ENCODE measurements around the gene NDST3.

Gene NDST3

GRCh38 chr4:118082182-118082581 lies 47.9 kb downstream of the NDST3 start:
- no peak for DNase-seq

GRCh38 chr4:118085700-118086099 lies 51.4 kb downstream of the NDST3 start:
- no peak for DNase-seq

GRCh38 chr4:118086344-118086743 lies 52.1 kb downstream of the NDST3 start:
- no peak for DNase-seq

- DNase-seq = no peak
Observed at GRCh38 chr4:118087366-118087765, 53.1 kb downstream of the NDST3 start.

GRCh38 chr4:118099106-118099505 lies 64.8 kb downstream of the NDST3 start:
- DNase-seq = no peak

GRCh38 chr4:118102195-118102594 lies 67.9 kb downstream of the NDST3 start:
- DNase-seq = no peak

- DNase-seq = no peak
Observed at GRCh38 chr4:118112117-118113046, 78.1 kb downstream of the NDST3 start.

GRCh38 chr4:118113220-118113619 lies 78.9 kb downstream of the NDST3 start:
- no peak for DNase-seq

GRCh38 chr4:118114720-118115119 lies 80.4 kb downstream of the NDST3 start:
- DNase-seq = no peak

GRCh38 chr4:118120120-118120760 lies 86.0 kb downstream of the NDST3 start:
- DNase-seq = no peak

- DNase-seq = no peak
Observed at GRCh38 chr4:118124997-118125396, 90.7 kb downstream of the NDST3 start.

GRCh38 chr4:118139241-118139640 lies 105.0 kb downstream of the NDST3 start:
- no peak for DNase-seq

GRCh38 chr4:118141240-118141639 lies 107.0 kb downstream of the NDST3 start:
- DNase-seq = no peak

GRCh38 chr4:118154649-118155048 lies 120.4 kb downstream of the NDST3 start:
- DNase-seq = no peak

GRCh38 chr4:118155516-118155915 lies 121.2 kb downstream of the NDST3 start:
- no peak for DNase-seq

- DNase-seq = no peak
Observed at GRCh38 chr4:118158763-118159375, 124.6 kb downstream of the NDST3 start.

- no peak for DNase-seq
Observed at GRCh38 chr4:118167306-118167705, 133.0 kb downstream of the NDST3 start.

GRCh38 chr4:118171381-118171780 lies 137.1 kb downstream of the NDST3 start:
- no peak for DNase-seq

- DNase-seq = no peak
Observed at GRCh38 chr4:118173126-118173525, 138.8 kb downstream of the NDST3 start.

- DNase-seq = no peak
Observed at GRCh38 chr4:118173956-118174725, 139.9 kb downstream of the NDST3 start.

- no peak for DNase-seq
Observed at GRCh38 chr4:118175506-118175905, 141.2 kb downstream of the NDST3 start.

GRCh38 chr4:118177126-118177525 lies 142.8 kb downstream of the NDST3 start:
- DNase-seq = no peak

- DNase-seq = no peak
Observed at GRCh38 chr4:118180776-118181175, 146.5 kb downstream of the NDST3 start.

All from NCI-H345 (cell line).